ENCODE measurements around the gene C3orf22.

DNA sequence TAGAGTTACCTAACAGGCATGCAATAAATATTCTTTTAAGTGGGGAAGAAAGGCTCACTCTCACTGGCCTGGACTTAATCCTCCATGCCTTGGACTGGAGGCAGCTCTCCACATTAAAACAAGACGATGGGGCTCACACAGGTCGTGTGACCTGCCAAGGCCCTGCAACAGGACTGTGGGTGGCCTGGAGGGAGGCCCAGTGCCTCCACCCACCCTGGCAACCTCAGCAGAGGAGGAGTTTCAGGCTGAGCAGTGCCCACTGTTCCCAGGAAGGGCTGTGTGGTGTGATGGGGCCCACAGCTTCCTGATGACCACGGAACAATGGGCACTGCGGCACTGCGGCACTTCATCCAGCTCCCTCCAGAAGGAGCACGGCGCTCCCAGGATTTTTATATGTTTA lies 46.7 kb downstream of the C3orf22 start:
- TF ChIP-seq, protein P1, sequence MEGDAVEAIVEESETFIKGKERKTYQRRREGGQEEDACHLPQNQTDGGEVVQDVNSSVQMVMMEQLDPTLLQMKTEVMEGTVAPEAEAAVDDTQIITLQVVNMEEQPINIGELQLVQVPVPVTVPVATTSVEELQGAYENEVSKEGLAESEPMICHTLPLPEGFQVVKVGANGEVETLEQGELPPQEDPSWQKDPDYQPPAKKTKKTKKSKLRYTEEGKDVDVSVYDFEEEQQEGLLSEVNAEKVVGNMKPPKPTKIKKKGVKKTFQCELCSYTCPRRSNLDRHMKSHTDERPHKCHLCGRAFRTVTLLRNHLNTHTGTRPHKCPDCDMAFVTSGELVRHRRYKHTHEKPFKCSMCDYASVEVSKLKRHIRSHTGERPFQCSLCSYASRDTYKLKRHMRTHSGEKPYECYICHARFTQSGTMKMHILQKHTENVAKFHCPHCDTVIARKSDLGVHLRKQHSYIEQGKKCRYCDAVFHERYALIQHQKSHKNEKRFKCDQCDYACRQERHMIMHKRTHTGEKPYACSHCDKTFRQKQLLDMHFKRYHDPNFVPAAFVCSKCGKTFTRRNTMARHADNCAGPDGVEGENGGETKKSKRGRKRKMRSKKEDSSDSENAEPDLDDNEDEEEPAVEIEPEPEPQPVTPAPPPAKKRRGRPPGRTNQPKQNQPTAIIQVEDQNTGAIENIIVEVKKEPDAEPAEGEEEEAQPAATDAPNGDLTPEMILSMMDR (IDR thresholded peaks at IDR 0.05) = no peak
- no peak for TF ChIP-seq POLR2A (IDR thresholded peaks at IDR 0.05)
